Endothelial cell (in vitro differentiated cells): ENCODE measurements around the gene NFATC2. TPM values are rescaled to one million over a fixed set of nuclear protein-coding genes. Genes with fewer than 3 reads are reported as not detected.
"Not testable (repeated sequence)": the region's sequence is repeated elsewhere in the genome, so short reads cannot be mapped to it uniquely, and the experiment has no call there.

ENCODE experiments used
- DNase-seq: peaks from one replicate; pipeline ENCODE4 v3.0.0; 2021; ENCODE audit warnings: low spot score
- H3K27ac Mint-ChIP-seq: one replicate; pipeline ENCODE4 v1.8.0; 2021; ENCODE audit warnings: mixed read lengths, inconsistent platforms; ENCODE audit not compliant: unreplicated experiment
- H3K27me3 Mint-ChIP-seq: one replicate; pipeline ENCODE4 v1.8.0; 2021; ENCODE audit warnings: mild to moderate bottlenecking, moderate library complexity, mixed read lengths, inconsistent platforms; ENCODE audit not compliant: unreplicated experiment
- H3K36me3 Mint-ChIP-seq: one replicate; pipeline ENCODE4 v1.8.0; 2021; ENCODE audit warnings: mild to moderate bottlenecking, low read depth, mixed read lengths, inconsistent platforms; ENCODE audit not compliant: unreplicated experiment
- H3K4me1 Mint-ChIP-seq: one replicate; pipeline ENCODE4 v1.8.0; 2021; ENCODE audit warnings: mild to moderate bottlenecking, mixed read lengths, inconsistent platforms; ENCODE audit not compliant: unreplicated experiment
- H3K4me3 Mint-ChIP-seq: one replicate; pipeline ENCODE4 v1.8.0; 2021; ENCODE audit warnings: mild to moderate bottlenecking, mixed read lengths, inconsistent platforms; ENCODE audit not compliant: unreplicated experiment
- H3K9me3 Mint-ChIP-seq: one replicate; pipeline ENCODE4 v1.8.0; 2021; ENCODE audit warnings: mixed read lengths, inconsistent platforms; ENCODE audit not compliant: unreplicated experiment
- total RNA-seq: library from RNA; stranded (reverse); fragmentation: NEBNext Ultra II Directional; extraction: Animal tissue kit (Norgen Biotek cat#: 25700); gene quantifications from one replicate; pipeline ENCODE4 v1.2.1, GENCODE V29; 2021; ENCODE audit not compliant: unreplicated experiment
- TF ChIP-seq, protein P1 (sequence below): fragments of 200-600 bp; sonication (generic); IDR thresholded peaks from one replicate; pipeline ENCODE4 v1.5.0; 2021; ENCODE audit warnings: antibody characterized with exemption; ENCODE audit not compliant: unreplicated experiment

NFATC2 gene
- total RNA-seq, 1 donor from 2014 or later, result 3.5 TPM

DNA sequence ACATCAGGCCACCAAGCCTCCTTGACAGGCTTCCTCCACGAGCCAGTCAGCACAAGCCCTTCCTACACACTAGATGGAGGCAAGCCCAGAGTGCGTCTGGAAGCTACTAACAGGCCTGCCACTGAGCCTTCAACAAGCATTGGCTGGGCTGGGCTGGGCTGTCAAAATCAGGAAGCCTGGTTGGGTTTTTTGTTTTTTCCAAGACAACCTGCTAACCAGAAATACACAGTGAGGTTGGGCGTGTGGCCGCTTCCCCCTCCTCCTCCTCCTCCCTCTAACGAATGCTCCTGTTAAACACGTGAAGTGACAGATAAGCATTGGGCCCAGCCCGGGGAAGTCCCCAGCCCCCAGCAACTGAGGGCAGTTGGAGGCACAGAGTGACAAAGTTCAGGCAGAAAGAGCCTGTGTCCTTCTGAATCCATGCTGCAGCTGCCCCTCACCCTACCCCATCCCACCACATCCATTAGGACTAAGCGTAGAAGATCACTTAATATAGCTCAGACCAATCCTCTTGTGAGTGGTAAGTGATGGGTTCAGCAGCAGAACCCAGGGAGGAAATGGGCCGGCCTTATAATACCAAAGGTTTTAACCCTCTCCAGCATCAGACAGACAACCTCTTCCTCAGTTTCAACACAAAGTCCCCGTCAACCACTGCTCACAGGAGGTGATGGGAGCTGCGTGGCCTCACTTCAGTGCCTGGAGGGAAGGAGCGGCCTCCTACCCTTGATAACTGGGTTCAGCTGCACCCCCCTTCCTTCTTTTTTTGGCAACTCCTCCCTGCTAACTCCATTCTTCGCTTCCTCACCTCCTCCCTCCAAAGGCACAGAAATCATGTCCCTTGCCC lies 1.1 kb downstream of the NFATC2 start:
- Mint-ChIP-seq H3K27me3 (peaks cover 19% of the 10 kb centered on the region), H3K9me3 (no peaks in the 10 kb centered on the region), H3K4me1 (peaks cover 17% of the 10 kb centered on the region), H3K27ac (peak overlapping the region; percentile 48), H3K36me3 (no peaks in the 10 kb centered on the region), H3K4me3 (no peak overlapping the region)
- DNase-seq, result peak; percentile 50
- TF ChIP-seq, protein P1, sequence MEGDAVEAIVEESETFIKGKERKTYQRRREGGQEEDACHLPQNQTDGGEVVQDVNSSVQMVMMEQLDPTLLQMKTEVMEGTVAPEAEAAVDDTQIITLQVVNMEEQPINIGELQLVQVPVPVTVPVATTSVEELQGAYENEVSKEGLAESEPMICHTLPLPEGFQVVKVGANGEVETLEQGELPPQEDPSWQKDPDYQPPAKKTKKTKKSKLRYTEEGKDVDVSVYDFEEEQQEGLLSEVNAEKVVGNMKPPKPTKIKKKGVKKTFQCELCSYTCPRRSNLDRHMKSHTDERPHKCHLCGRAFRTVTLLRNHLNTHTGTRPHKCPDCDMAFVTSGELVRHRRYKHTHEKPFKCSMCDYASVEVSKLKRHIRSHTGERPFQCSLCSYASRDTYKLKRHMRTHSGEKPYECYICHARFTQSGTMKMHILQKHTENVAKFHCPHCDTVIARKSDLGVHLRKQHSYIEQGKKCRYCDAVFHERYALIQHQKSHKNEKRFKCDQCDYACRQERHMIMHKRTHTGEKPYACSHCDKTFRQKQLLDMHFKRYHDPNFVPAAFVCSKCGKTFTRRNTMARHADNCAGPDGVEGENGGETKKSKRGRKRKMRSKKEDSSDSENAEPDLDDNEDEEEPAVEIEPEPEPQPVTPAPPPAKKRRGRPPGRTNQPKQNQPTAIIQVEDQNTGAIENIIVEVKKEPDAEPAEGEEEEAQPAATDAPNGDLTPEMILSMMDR, result no peak

DNA sequence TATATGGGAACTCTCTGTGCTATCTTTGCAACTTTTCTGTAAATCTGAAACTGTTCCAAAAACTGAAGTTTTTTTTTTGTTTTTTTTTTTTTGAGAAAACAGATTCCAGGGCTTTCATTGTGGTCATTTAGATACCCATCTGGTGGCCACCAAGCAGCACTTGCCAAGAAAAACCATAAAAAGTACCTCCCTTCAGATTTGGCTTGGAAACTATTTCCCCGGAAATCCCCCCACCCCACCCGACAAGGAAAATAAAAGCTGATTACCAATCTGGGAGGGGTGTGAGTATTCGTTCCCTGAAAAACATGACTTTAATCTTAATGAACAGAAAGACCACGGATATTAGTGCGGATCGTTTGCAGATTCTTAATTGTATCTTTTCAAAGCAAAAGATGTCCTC lies 1.9 kb downstream of the NFATC2 start:
- TF ChIP-seq, protein P1, result no peak
- Mint-ChIP-seq H3K4me1 (peaks cover 17% of the 10 kb centered on the region), H3K4me3 (no peak overlapping the region), H3K9me3 (no peaks in the 10 kb centered on the region), H3K36me3 (no peaks in the 10 kb centered on the region), H3K27me3 (peaks cover 17% of the 10 kb centered on the region), H3K27ac (peak overlapping the region; percentile 9)
- DNase-seq, result no peak

DNA sequence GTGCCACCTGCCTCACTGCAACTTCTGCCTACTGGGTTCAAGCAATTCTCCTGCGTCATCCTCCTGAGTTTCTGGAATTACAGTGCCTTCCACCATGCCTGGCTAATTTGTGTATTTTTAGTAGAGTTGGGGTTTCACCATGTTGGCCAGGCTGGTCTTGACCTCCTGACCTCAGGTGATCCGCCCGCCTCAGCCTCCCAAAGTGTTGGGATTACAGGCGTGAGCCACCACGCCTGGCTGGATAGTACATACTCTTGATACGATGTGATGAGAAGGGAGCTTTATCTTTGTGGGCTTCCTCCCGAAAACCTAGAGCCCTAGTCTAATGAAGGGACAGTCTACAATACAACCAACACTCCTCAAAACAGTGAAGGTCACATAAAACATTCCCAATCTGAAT lies 2.4 kb downstream of the NFATC2 start:
- H3K27me3 Mint-ChIP-seq, result peaks cover 15% of the 10 kb centered on the region
- H3K36me3 Mint-ChIP-seq, H3K27ac Mint-ChIP-seq, DNase-seq, H3K4me3 Mint-ChIP-seq, H3K9me3 Mint-ChIP-seq: not testable (repeated sequence)
- H3K4me1 Mint-ChIP-seq, result peaks cover 17% of the 10 kb centered on the region

DNA sequence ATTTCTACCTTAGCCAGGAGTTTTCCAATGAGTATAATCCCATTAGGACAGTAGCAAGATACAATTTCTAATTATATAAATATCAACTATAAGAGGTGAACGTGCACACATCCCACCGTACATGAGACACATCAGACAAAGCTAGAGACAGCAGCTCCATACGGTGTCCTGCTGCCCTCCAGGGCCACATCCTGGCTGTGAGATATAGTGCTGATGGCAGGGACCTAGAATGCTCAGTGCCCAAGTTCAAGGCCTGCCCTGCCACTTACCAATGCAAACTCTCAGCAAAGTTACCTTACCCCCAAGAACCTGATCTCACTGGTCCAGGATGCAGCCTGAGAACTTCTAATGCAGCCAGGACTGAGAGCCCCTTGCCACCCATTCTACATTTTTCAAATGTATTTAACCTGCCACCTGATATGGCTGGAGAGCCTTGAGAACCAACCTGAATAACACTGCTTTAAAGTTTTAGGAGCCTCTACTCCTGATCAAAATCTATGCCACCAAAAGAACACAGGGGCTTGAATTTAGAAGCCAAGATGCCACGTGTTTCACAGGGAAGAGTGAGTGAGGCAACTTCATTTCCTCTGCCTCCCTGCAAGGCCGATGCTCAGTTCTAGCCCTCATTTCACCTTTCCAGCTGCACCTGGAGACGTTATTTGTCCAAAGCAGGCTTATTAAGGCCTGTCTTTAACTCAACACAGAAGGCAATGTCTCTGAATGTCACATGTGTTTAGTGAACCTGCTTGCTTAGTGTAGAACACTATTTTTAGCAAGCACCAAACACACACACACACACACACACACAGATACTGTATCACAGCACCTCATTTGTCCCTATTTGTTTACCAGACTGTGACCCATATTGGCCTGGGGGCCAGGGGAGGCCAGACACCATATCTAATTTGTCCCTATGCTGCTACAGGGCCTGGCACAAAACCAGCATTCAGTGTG lies 6.1 kb downstream of the NFATC2 start:
- H3K4me1 Mint-ChIP-seq, result peaks cover 7% of the 10 kb centered on the region
- peaks cover 7% of the 10 kb centered on the region for H3K27me3 Mint-ChIP-seq
- no peak overlapping the region for H3K4me3 Mint-ChIP-seq
- H3K36me3 Mint-ChIP-seq, result no peaks in the 10 kb centered on the region
- TF ChIP-seq, protein P1, result no peak
- H3K9me3 Mint-ChIP-seq, result no peaks in the 10 kb centered on the region
- no peak overlapping the region for H3K27ac Mint-ChIP-seq
- no peak for DNase-seq

DNA sequence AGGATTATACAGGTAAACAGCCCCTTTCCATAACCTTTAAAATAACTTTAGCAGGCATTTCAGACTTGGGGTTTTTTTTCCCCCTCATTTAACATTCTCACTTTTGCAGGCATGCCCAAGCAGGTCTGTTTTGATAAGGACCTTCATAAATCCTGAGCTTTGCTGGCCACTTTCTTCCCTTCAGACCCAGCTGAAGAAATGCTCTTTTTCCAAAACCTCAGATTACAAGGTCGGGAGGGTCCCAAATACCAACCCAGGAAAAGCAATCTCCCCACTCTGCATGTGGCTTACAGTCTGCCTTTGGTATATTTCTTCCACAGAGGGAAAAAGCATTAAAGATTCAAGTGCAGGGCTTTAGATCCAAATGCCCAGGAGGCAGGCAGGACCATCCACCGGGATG lies 6.8 kb downstream of the NFATC2 start:
- no peaks in the 10 kb centered on the region for H3K9me3 Mint-ChIP-seq
- H3K4me1 Mint-ChIP-seq, result peaks cover under 1% of the 10 kb centered on the region
- H3K36me3 Mint-ChIP-seq, result no peaks in the 10 kb centered on the region
- H3K27ac Mint-ChIP-seq, result no peak overlapping the region
- H3K27me3 Mint-ChIP-seq, result peaks cover 5% of the 10 kb centered on the region
- DNase-seq, result no peak
- TF ChIP-seq, protein P1, result no peak
- H3K4me3 Mint-ChIP-seq, result peak overlapping the region; percentile 27
